Activated gamma-delta T cell treated with Interleukin-2 at 50 U/mL for 16 hours (primary cell): Measurements from ENCODE around the gene SINHCAF.
"Not testable (repeated sequence)": the region's sequence is repeated elsewhere in the genome, so short reads cannot be mapped to it uniquely, and the experiment has no call there.

ENCODE experiments used
- DNase-seq: peaks from one replicate; pipeline ENCODE4 v3.0.0-alpha.2; 2020

SINHCAF gene

GRCh38 chr12:31325877-31326631 is at the start of gene SINHCAF:
TSS of gene SINHCAF (minus strand) at chr12:31326150. CDS start at chr12:31298204, 27,946 bp downstream.
- DNase-seq, result peak; percentile 99

- DNase-seq, result not testable (repeated sequence)
Observed at GRCh38 chr12:31375422-31375821, 49.5 kb upstream of the SINHCAF start.

GRCh38 chr12:31371256-31371620 is 45.3 kb upstream of the SINHCAF start:
- DNase-seq, result no peak

- DNase-seq, result no peak
Observed at GRCh38 chr12:31370531-31371255, 44.7 kb upstream of the SINHCAF start.

GRCh38 chr12:31369712-31370521 is 44.0 kb upstream of the SINHCAF start:
- DNase-seq, result no peak

- no peak for DNase-seq
Observed at GRCh38 chr12:31368666-31369361, 42.9 kb upstream of the SINHCAF start.

GRCh38 chr12:31366104-31366621 is 40.2 kb upstream of the SINHCAF start:
- DNase-seq, result no peak

GRCh38 chr12:31363831-31364230 is 37.9 kb upstream of the SINHCAF start:
- no peak for DNase-seq

- no peak for DNase-seq
Observed at GRCh38 chr12:31363416-31363809, 37.5 kb upstream of the SINHCAF start.

GRCh38 chr12:31362759-31363415 is 36.9 kb upstream of the SINHCAF start:
- DNase-seq, result no peak

- no peak for DNase-seq
Observed at GRCh38 chr12:31362115-31362758, 36.3 kb upstream of the SINHCAF start.

- DNase-seq, result no peak
Observed at GRCh38 chr12:31361730-31362114, 35.8 kb upstream of the SINHCAF start.

- no peak for DNase-seq
Observed at GRCh38 chr12:31355747-31356107, 29.8 kb upstream of the SINHCAF start.

- DNase-seq, result no peak
Observed at GRCh38 chr12:31353750-31354708, 28.1 kb upstream of the SINHCAF start.

- no peak for DNase-seq
Observed at GRCh38 chr12:31346267-31346666, 20.3 kb upstream of the SINHCAF start.

GRCh38 chr12:31343139-31343538 is 17.2 kb upstream of the SINHCAF start:
- DNase-seq, result no peak

GRCh38 chr12:31342286-31342685 is 16.3 kb upstream of the SINHCAF start:
- DNase-seq, result no peak

GRCh38 chr12:31339831-31340622 is 14.1 kb upstream of the SINHCAF start:
- no peak for DNase-seq

GRCh38 chr12:31337952-31338351 is 12.0 kb upstream of the SINHCAF start:
- DNase-seq, result no peak

GRCh38 chr12:31331242-31331641 is 5.3 kb upstream of the SINHCAF start:
- DNase-seq, result no peak
